Measurements from ENCODE around the gene CSNK1G3. TPM values are rescaled to one million over a fixed set of nuclear protein-coding genes. Genes with fewer than 3 reads are reported as not detected.

The CSNK1G3 gene
- 17.9 to 26.5 TPM (median 23.9 TPM) in 5 replicates for total RNA-seq (2022; extraction: Qiagen RNA extraction)

DNA sequence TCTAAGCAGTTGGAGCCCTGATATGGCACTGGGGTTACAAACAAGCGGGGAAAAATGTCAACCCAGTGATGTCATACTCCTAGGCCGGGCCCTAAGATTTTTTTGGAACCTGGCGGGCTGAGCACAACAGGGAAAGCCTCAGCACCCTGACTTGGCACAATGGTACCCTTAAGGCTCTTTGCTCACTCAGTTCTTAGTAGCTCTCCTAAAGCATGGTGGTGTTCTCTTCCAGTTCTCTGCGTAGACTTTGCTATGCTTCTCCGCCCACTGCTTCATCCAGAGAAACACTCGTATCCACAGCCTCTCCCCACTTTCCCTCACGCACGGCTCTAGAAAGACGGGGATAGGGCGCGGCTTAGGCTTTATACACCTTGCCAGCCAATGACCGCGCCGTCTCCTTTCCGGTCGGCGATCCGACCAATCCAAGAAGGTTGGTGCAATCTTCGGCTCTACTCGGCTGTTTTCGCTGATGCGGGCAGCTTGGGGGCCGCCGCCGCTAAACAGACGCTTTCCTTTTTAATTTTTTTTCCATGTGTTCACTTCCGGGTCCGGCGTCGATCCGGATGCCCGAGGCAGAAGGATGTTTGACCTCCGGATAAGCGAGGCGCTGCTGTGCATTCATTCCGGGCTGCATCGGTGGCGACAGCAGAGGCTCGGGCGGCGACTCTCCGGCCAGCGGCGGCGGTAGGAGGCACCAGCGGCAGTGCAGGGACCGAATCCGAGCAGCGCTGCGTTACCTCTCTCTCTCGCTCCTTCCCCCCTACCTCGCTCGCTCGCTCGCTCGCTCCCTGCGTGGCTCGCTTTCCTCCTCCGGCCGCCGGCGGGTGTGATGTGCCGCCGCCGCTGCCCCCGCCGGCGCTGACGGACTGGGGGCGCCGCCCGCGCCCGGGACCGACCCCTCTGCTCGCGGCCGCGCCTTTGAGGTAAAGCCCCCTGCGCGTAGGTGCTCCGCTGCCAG, at the start of gene CSNK1G3:
Gene CSNK1G3 (plus strand): TSS at position 530 of the 958 bp plus-strand sequence. CDS start 33,487 bp downstream, outside the sequence.

Other genes with a start within 250 kb of the CSNK1G3 start
- gene CEP120, start 88.8 kb upstream of the CSNK1G3 start, total RNA-seq (2022; extraction: Qiagen RNA extraction) = 7.6 to 11.2 TPM (median 9.6 TPM) in 5 replicates

All from A549 treated with Mapracorat at 1 μM for 4 hours (cell line).